Type B pancreatic cell (in vitro differentiated cells): Measurements from ENCODE around the gene ALG8. TPM values are rescaled to one million over a fixed set of nuclear protein-coding genes. Genes with fewer than 3 reads are reported as not detected.

Experiments used
- DNase-seq: peaks from one replicate; pipeline ENCODE4 v3.0.0; 2021; ENCODE audit warnings: mixed read lengths; ENCODE audit not compliant: unreplicated experiment; ENCODE audit errors: extremely low spot score
- H3K27ac Mint-ChIP-seq: 2 replicates; pipeline ENCODE4 v1.8.0; 2021; ENCODE audit warnings: mild to moderate bottlenecking, mixed read lengths
- H3K27me3 Mint-ChIP-seq: 2 replicates; pipeline ENCODE4 v1.8.0; 2021; ENCODE audit warnings: mixed read lengths
- H3K36me3 Mint-ChIP-seq: 2 replicates; pipeline ENCODE4 v1.8.0; 2021; ENCODE audit warnings: mixed read lengths
- H3K4me1 Mint-ChIP-seq: one replicate; pipeline ENCODE4 v1.8.0; 2021; ENCODE audit warnings: mixed read lengths; ENCODE audit not compliant: unreplicated experiment
- H3K4me3 Mint-ChIP-seq: 2 replicates; pipeline ENCODE4 v1.8.0; 2021; ENCODE audit warnings: mild to moderate bottlenecking, mixed read lengths
- H3K9me3 Mint-ChIP-seq: 2 replicates; pipeline ENCODE4 v1.8.0; 2021; ENCODE audit warnings: mixed read lengths
- total RNA-seq: library from RNA; stranded (reverse); gene quantifications from 2 replicates; pipeline ENCODE4 v1.2.1, GENCODE V29; 2021; ENCODE audit warnings: low replicate concordance
- TF ChIP-seq, protein P1 (sequence below): fragments of 200-600 bp; sonication (generic); conservative IDR thresholded peaks from 2 replicates; pipeline ENCODE4 v1.5.0; 2021; ENCODE audit warnings: antibody characterized with exemption, mild to moderate bottlenecking

Gene ALG8
- total RNA-seq, 1 donor from 2014 or later: 71.8 TPM

DNA sequence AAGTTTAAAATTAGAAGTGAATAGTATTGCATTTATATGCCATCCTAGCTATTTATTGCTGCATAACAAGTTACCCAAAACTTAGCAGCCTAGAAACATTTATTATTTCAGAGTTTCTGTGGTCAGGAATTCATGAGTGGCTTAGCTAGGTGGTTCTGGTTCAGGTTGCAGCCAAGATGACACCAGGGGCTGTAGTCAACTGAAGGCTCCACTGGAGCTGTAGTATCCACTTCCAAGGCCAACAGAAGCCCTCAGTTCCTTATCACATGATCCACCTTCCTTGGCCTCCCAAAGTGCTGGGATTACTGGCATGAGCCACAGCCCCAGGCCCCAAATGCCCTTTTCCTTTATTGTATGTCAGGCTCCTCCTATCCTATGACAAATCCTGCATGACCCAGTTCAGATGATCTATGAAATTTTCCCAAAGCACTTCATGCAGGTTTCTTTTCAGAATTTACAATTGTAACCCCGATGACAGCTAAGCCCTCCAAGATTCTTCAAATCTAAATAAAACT, 6.1 kb upstream of the ALG8 start:
- Mint-ChIP-seq H3K27me3 (no peaks in the 10 kb centered on the region), H3K4me1 (peaks cover 15% of the 10 kb centered on the region), H3K4me3 (no peak overlapping the region), H3K36me3 (peaks cover 9% of the 10 kb centered on the region), H3K9me3 (no peaks in the 10 kb centered on the region), H3K27ac (peak overlapping the region; percentile 15)
- TF ChIP-seq, protein P1, sequence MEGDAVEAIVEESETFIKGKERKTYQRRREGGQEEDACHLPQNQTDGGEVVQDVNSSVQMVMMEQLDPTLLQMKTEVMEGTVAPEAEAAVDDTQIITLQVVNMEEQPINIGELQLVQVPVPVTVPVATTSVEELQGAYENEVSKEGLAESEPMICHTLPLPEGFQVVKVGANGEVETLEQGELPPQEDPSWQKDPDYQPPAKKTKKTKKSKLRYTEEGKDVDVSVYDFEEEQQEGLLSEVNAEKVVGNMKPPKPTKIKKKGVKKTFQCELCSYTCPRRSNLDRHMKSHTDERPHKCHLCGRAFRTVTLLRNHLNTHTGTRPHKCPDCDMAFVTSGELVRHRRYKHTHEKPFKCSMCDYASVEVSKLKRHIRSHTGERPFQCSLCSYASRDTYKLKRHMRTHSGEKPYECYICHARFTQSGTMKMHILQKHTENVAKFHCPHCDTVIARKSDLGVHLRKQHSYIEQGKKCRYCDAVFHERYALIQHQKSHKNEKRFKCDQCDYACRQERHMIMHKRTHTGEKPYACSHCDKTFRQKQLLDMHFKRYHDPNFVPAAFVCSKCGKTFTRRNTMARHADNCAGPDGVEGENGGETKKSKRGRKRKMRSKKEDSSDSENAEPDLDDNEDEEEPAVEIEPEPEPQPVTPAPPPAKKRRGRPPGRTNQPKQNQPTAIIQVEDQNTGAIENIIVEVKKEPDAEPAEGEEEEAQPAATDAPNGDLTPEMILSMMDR: no peak
- DNase-seq: no peak

DNA sequence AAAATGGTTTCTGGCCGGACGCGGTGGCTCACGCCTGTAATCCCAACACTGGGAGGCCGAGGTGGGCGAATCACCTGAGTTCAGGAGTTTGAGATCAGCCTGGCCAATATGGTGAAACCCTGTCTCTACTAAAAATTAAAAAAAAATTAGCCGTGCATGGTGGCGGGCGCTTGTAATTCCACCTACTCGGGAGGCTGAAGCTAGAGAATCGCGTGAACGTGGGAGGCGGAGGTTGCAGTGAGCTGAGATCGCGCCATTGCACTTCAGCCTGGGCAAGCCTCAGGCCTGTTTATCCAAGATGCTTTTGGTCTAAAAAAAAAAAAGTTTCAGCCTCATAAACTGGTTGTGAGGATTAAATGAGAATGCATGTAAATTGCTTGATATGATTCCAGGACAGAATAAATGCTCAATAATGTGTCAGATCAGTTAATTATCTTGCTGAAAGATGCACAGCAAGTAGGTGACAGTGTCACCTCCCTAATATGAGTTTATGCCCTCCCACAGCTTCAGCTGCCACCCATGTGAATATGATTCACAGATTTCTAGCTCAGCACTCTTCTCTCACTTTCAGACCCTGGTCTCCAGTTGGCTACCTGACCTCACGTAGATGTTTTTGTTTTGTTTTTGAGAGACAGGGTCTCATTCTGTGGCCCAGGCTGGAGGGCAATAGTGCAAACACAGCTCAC, 1.1 kb upstream of the ALG8 start:
- H3K36me3 Mint-ChIP-seq: peaks cover 28% of the 10 kb centered on the region
- peak overlapping the region; percentile 98 for H3K4me3 Mint-ChIP-seq
- TF ChIP-seq, protein P1: no peak
- DNase-seq: no peak
- H3K27me3 Mint-ChIP-seq: no peaks in the 10 kb centered on the region
- peak overlapping the region; percentile 32 for H3K27ac Mint-ChIP-seq
- H3K4me1 Mint-ChIP-seq: peaks cover 22% of the 10 kb centered on the region
- H3K9me3 Mint-ChIP-seq: no peaks in the 10 kb centered on the region

DNA sequence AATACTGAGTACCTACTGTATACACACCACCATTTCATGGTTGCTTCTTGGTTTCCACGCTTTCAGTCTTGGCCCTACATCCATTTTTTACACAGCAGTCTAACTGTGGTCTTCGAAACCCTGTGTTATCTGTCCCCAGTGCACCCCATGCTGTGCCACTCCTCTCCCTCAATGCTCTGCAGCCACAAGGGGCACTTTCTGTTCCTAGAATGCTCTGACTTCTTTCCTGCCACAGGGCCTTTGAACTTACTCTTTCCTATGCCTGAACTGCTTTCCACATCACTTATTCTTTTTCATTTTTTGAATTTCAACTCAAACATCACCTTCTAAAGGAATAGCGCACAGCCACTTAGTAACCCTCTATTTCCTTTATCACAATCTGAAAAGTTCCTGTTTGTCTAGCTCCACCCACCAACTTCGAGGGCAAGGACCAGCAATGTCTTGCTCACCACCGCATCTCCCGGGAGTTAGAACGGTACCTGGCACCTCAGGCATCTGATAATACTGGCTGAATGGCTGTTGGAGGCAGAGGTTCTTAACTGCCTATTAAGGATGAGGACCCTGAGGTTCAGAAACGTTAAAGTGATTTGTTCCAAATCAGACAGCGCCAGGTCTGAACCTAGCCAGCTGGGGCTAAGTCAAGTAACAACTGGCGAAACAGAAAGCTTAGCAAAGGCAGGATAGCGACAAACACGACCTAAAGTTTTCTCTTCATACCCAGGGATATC, 568 bp downstream of the ALG8 start:
- Mint-ChIP-seq H3K4me3 (peak overlapping the region; percentile 98), H3K9me3 (no peaks in the 10 kb centered on the region), H3K4me1 (peaks cover 20% of the 10 kb centered on the region), H3K27ac (peak overlapping the region; percentile 92), H3K36me3 (peaks cover 29% of the 10 kb centered on the region), H3K27me3 (no peaks in the 10 kb centered on the region)
- TF ChIP-seq, protein P1: no peak
- DNase-seq: no peak

DNA sequence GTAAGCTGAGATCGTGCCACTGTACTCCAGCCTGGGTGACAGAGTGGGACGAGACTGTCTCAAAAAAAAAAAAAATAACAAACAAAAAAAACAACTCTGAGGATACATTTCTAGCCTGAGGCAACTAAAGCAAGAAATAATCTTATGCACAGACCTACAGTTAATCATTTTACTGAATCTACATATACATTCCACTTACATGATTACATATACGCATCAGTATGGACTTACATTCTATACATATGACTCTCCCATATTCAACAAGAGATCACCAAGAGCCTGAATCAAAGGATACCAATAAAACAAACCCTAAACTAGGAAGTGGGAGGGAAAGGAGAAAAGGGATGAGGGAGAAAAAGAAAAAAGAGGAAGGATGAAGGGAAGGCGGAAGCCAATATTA, 1.1 kb downstream of the ALG8 start:
- Mint-ChIP-seq H3K9me3 (no peaks in the 10 kb centered on the region), H3K27me3 (no peaks in the 10 kb centered on the region), H3K36me3 (peaks cover 28% of the 10 kb centered on the region), H3K4me3 (peak overlapping the region; percentile 98), H3K27ac (peak overlapping the region; percentile 92), H3K4me1 (peaks cover 18% of the 10 kb centered on the region)
- TF ChIP-seq, protein P1: no peak
- no peak for DNase-seq

DNA sequence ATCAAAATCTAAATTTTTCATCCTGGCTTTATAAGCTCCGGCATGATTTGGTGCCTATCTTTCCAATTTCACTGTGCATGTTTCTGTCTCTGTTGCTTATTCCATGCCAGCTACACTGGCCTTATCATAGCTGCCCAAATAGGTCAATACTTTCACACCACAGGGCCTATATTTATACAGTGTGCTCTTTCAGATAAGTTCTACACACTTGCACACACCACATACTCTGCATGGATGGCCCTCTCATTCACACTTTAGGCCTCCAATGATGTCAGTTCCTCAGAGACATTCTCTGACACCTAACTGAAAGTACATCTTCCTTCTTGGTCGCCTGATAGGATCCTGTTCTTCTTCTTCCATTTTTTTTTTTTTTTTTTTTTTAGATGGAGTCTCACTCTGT, 7.0 kb downstream of the ALG8 start:
- peaks cover 25% of the 10 kb centered on the region for H3K36me3 Mint-ChIP-seq
- no peak overlapping the region for H3K4me3 Mint-ChIP-seq
- H3K27me3 Mint-ChIP-seq: no peaks in the 10 kb centered on the region
- no peak overlapping the region for H3K27ac Mint-ChIP-seq
- no peaks in the 10 kb centered on the region for H3K9me3 Mint-ChIP-seq
- TF ChIP-seq, protein P1: no peak
- H3K4me1 Mint-ChIP-seq: peaks cover 5% of the 10 kb centered on the region
- no peak for DNase-seq
